Measurements from ENCODE around the gene SLC22A31. TPM values are rescaled to one million over a fixed set of nuclear protein-coding genes. Genes with fewer than 3 reads are reported as not detected.
"Not testable (repeated sequence)": the region's sequence is repeated elsewhere in the genome, so short reads cannot be mapped to it uniquely, and the experiment has no call there.

SLC22A31 gene
- total RNA-seq, 1 donor from 2014 or later, result 1.7 TPM

DNA sequence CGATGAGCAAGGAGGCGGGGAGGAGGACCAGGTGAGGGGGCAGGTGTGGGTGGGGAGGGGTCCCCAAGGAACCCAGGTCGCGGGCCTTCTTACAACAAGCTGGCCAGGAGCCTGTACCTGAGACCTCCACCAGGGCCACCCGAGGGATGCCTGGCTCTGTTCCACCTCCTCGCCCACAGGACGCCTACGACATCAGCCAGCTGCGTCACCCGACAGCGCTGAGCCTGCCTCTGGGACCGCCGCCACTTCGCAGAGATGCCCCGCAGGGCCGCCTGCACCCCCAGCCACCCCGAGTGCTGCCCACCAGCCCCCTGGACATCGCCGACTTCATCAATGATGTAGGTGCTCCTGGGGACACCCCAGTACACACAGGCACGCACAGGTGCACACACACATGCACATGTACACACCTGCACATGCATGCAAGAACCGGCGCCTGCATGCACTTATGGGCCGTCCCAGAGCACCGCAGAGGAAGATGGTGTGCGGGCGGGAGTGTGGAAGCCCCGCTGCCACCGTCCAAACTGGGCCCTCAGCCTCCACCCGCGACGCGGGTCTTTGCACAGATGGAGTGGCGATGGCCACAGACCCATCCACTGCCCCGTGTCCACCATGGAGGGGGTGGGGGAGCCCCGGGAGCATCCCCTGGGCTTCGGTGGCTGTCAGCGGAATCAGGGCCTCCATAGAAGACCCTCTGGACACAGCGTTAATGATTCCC is 6.6 kb downstream of the SLC22A31 start:
- Mint-ChIP-seq H3K27me3 (ENCODE audit: low read depth) (peaks cover 28% of the 10 kb centered on the region), H3K4me1 (no peaks in the 10 kb centered on the region), H3K36me3 (no peaks in the 10 kb centered on the region), H3K4me3 (no peak overlapping the region), H3K27ac (no peak overlapping the region), H3K9me3 (no peaks in the 10 kb centered on the region)
- TF ChIP-seq CTCF (IDR thresholded peaks at IDR 0.05; ENCODE audit: unreplicated experiment), result no peak
- peak in 1 of 2 experiments; percentile 39 for DNase-seq (ENCODE audit: low spot score in 2 of 2, unreplicated experiment in 2 of 2)

DNA sequence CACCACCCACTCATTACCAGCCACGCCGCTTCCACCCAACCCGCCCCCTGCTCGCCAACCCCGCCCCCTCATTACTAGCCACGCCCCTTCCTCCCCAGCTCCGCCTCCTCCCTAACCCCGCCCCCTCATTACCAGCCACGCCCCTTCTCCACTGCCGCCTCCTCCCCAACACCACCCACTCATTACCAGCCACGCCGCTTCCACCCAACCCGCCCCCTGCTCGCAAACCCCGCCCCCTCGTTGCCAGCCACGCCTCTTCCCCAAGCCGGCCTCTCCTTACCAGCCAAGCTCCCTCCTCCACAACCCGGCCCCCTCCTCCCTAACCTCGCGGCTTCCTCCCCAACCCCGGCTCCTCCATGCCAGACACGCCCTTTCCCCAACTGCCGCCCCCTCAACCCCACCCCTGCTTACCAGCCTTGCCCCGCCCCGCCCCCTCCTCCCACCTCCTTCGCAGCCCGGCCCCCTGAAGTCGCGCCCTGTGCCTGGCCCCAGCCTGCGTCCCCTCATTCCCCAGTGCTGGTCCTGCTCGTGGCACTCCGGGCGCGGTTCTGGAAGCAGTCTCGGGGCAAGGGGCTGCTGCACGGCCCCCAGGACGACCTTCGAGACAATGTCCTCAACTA is 7.3 kb downstream of the SLC22A31 start:
- H3K27ac Mint-ChIP-seq, result no peak overlapping the region
- no peaks in the 10 kb centered on the region for H3K36me3 Mint-ChIP-seq
- H3K27me3 Mint-ChIP-seq (ENCODE audit: low read depth), result peaks cover 26% of the 10 kb centered on the region
- no peak overlapping the region for H3K4me3 Mint-ChIP-seq
- no peak for TF ChIP-seq CTCF (IDR thresholded peaks at IDR 0.05; ENCODE audit: unreplicated experiment)
- H3K4me1 Mint-ChIP-seq, result no peaks in the 10 kb centered on the region
- H3K9me3 Mint-ChIP-seq, result no peaks in the 10 kb centered on the region
- peak in 1 of 2 experiments; percentile 71 for DNase-seq (ENCODE audit: low spot score in 2 of 2, unreplicated experiment in 2 of 2)

DNA sequence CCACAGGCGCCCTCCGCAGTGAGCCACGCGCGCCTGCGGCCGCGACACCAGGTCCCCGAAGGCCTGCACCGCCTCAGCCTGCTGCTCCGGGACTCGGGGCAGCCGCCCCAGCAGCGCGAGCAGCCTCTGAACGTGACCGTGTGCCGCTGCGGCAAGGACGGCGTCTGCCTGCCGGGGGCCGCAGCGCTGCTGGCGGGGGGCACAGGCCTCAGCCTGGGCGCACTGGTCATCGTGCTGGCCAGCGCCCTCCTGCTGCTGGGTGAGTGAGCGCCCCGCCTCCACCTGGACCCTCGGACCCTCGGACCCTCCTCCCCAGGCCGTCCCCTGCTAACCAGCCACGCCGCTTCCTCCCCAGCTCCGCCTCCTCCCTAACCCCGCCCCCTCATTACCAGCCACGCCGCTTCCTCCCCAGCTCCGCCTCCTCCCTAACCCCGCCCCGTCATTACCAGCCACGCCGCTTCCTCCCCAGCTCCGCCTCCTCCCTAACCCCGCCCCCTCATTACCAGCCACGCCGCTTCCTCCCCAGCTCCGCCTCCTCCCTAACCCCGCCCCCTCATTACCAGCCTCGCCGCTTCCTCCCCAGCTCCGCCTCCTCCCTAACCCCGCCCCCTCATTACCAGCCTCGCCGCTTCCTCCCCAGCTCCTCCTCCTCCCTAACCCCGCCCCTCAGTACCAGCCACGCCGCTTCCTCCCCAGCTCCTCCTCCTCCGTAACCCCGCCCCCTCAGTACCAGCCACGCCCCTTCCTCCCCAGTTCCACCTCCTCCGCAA is 8.0 kb downstream of the SLC22A31 start:
- H3K36me3 Mint-ChIP-seq, H3K4me3 Mint-ChIP-seq, H3K9me3 Mint-ChIP-seq, H3K4me1 Mint-ChIP-seq, H3K27ac Mint-ChIP-seq: not testable (repeated sequence)
- peaks cover 19% of the 10 kb centered on the region for H3K27me3 Mint-ChIP-seq (ENCODE audit: low read depth)
- peak in 1 of 2 experiments; percentile 74 for DNase-seq (ENCODE audit: low spot score in 2 of 2, unreplicated experiment in 2 of 2)

- Mint-ChIP-seq H3K36me3 (no peaks in the 10 kb centered on the region), H3K4me1 (no peaks in the 10 kb centered on the region), H3K9me3 (no peaks in the 10 kb centered on the region), H3K27ac (no peak overlapping the region), H3K27me3 (ENCODE audit: low read depth) (peaks cover 18% of the 10 kb centered on the region), H3K4me3 (no peak overlapping the region)
- no peak for TF ChIP-seq CTCF (IDR thresholded peaks at IDR 0.05; ENCODE audit: unreplicated experiment)
- DNase-seq (ENCODE audit: low spot score in 2 of 2, unreplicated experiment in 2 of 2), result no peak
Observed at GRCh38 chr16:89191901-89192185, 8.5 kb downstream of the SLC22A31 start.

DNA sequence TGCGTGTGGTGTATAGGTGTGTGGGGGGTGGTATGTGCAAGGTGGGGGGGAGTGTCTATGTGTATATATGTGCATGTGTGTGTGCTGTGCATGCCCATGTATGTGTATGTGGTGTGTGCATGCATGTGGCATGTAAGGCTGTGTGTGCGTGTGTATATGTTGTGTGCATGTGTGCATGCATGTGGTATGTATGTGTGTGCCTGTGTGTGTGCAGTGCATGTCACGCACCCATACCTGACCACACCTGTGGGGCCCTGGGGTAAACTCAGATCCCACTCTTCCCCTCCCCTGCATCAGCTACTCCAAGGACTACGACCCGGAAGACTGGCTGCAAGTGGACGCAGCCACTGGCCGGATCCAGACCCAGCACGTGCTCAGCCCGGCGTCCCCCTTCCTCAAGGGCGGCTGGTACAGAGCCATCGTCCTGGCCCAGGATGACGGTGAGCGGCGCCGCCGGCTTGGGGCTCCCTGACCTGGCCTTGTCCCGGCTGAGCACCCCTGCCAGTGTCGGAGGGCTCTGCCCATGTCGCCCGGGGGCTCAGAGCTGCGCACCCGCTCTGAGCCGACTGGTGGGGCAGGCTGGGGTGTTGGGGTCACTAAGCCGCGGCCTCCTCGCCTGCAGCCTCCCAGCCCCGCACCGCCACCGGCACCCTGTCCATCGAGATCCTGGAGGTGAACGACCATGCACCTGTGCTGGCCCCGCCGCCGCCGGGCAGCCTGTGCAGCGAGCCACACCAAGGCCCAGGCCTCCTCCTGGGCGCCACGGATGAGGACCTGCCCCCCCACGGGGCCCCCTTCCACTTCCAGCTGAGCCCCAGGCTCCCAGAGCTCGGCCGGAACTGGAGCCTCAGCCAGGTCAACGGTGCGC is 9.1 kb downstream of the SLC22A31 start:
- H3K4me1 Mint-ChIP-seq, result no peaks in the 10 kb centered on the region
- no peak overlapping the region for H3K27ac Mint-ChIP-seq
- peaks cover 18% of the 10 kb centered on the region for H3K27me3 Mint-ChIP-seq (ENCODE audit: low read depth)
- no peaks in the 10 kb centered on the region for H3K36me3 Mint-ChIP-seq
- TF ChIP-seq CTCF (IDR thresholded peaks at IDR 0.05; ENCODE audit: unreplicated experiment), result no peak
- no peak for DNase-seq (ENCODE audit: low spot score in 2 of 2, unreplicated experiment in 2 of 2)
- H3K4me3 Mint-ChIP-seq, result peak overlapping the region; percentile 37
- no peaks in the 10 kb centered on the region for H3K9me3 Mint-ChIP-seq
